Measurements from ENCODE around the gene GALNT7.
"Not testable (repeated sequence)": the region's sequence is repeated elsewhere in the genome, so short reads cannot be mapped to it uniquely, and the experiment has no call there.

The GALNT7 gene

DNA sequence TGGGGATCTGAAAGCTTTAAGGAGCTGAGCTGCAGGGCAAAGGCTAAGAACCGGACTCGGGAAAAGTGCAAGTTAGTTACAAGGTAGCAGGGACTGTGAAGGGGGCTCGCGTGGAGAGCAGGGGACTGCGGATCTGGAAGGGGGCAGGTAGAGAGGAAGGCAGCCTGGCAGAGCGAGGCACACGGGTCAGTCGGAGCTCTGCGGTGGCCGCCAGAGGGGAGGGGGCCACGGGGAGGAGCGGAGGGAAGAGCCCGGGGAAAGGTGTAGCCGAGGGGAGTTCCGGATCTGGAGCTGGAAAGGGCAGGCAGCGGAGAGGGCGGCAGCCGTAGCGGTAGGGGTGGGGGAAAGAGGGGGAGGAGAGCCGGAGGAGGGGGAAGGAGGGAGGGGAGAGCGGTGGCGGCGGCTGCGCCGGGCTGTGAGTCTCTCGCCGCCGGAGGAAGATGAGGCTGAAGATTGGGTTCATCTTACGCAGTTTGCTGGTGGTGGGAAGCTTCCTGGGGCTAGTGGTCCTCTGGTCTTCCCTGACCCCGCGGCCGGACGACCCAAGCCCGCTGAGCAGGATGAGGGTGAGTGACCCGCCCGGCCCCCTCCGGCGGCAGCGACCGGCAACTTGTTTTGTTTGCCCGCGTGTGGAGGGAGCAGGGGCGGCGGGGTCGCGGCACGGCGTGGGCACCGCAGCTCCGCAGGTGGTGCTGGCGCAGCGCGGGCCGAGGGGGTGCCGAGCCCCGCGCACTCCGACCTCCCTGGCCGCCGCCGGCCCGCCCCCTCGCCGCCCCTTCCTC lies at the start of gene GALNT7:
Gene GALNT7 (plus strand): TSS at position 416 of the 782 bp plus-strand sequence. CDS start 25 bp downstream, at position 441.
- no peak for TF ChIP-seq CTCF (conservative IDR thresholded peaks at IDR 0.05)
- H3K27ac ChIP-seq, result peak within 1 kb of the TSS; percentile 97

GRCh38 chr4:173118819-173119218 lies 49.8 kb upstream of the GALNT7 start:
- not testable (repeated sequence) for H3K27ac ChIP-seq

DNA sequence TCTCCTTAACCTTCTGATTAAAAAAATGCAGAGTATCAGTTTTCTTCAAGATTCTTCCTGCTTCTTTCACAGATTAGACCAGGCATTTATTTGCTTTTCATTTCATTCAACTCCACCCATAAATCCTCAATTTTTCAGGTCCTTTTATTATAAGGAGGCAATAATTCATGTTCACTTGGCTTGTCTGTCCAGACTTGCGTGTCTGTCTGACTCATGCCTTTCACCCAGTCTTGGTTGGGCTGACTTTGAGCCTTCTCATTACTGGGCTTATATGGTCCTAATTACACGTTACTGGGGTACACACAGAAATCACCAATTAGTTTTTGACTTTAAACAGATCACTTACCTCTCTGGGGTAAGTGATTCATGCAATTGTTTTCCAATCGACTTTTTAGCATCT lies 48.8 kb upstream of the GALNT7 start:
- no peak overlapping the region for H3K27ac ChIP-seq
- no peak for TF ChIP-seq CTCF (conservative IDR thresholded peaks at IDR 0.05)

- no peak overlapping the region for H3K27ac ChIP-seq
- no peak for TF ChIP-seq CTCF (conservative IDR thresholded peaks at IDR 0.05)
These were observed 47.5 kb upstream of the GALNT7 start for GRCh38 chr4:173121076-173121561.

- no peak overlapping the region for H3K27ac ChIP-seq
- TF ChIP-seq CTCF (conservative IDR thresholded peaks at IDR 0.05), result no peak
These were observed 44.3 kb upstream of the GALNT7 start for GRCh38 chr4:173124209-173124865.

DNA sequence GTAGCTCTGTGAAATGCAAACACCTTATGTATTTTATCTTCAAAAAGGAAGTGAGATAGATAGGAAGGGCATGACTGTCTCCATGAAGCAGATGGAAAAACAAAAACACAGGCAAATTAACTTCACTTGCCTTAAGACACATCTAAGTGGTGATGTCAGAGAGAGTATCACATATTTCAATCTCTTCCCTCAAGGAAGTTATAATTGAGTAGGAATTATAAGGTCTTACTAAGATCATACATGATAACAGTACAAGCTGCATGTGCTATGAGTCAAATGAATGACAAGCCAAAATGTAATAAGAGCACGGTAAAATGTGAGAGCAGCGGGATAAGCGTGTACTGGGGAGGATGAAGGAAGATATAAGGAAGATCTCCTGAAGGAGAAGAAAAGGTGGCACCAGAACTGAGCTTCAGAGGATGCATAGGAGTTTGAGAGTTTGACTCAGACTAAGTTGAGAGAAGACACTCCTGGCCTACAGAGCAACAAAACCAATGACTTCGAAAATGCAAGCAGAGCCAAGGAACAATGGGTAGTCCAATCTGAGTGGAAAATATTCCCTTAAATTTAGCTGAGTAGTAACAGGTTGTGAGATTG lies 43.3 kb upstream of the GALNT7 start:
- no peak for TF ChIP-seq CTCF (conservative IDR thresholded peaks at IDR 0.05)
- no peak overlapping the region for H3K27ac ChIP-seq

DNA sequence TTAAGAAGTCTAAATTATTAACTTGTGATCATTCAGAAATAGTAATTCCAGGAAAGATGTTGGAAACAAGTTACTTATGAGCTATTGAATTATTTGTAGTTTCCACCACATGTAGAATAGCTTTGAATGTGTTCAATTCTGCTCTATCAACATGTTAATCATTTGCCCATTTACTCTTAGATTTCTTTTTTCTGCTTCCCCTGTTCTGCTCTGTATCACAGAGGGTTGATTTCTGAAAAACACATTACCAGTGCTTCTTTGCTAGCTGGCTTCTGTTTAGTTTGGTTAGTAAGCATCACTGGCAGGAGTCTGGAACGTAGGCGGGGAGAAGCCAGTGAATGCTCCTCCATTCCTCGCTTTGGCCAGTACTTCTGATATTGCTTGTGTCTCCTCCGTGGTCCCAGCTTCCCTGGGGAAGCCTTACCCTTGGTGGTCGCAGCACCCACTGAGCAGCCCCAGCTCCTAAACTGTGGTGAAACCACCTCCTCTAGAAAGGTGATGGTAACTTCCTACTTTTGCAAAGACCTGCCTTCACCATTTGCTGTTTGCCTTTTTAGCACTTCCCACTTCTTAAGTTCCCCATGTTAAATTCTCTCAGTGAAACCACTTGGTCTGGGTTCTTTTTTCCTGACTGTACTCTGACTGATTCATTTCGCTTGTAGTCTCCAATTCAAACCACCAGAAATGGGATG lies 40.3 kb upstream of the GALNT7 start:
- H3K27ac ChIP-seq, result no peak overlapping the region
- no peak for TF ChIP-seq CTCF (conservative IDR thresholded peaks at IDR 0.05)
